HG03066 (cell line): Measurements from ENCODE around the gene LHX2.

ENCODE experiments used
- ATAC-seq: cut with Tn5 transposase; IDR thresholded peaks from one replicate; pipeline ENCODE4 v1.9.1; 2021; ENCODE audit warnings: low read depth; ENCODE audit not compliant: unreplicated experiment

The LHX2 gene

GRCh38 chr9:124012368-124013301 is 1.1 kb downstream of the LHX2 start:
- ATAC-seq: no peak

- ATAC-seq: no peak
These were observed 2.0 kb downstream of the LHX2 start for GRCh38 chr9:124013309-124014210.

GRCh38 chr9:124014211-124014955 is 2.8 kb downstream of the LHX2 start:
- no peak for ATAC-seq

GRCh38 chr9:124014956-124015660 is 3.5 kb downstream of the LHX2 start:
- ATAC-seq: no peak

- no peak for ATAC-seq
These were observed 4.1 kb downstream of the LHX2 start for GRCh38 chr9:124015661-124016131.

- ATAC-seq: no peak
These were observed 4.8 kb downstream of the LHX2 start for GRCh38 chr9:124016175-124017050.

- no peak for ATAC-seq
These were observed 5.7 kb downstream of the LHX2 start for GRCh38 chr9:124017051-124017928.

- no peak for ATAC-seq
These were observed 6.6 kb downstream of the LHX2 start for GRCh38 chr9:124017929-124018729.

- ATAC-seq: no peak
These were observed 7.4 kb downstream of the LHX2 start for GRCh38 chr9:124018730-124019697.

- ATAC-seq: no peak
These were observed 8.4 kb downstream of the LHX2 start for GRCh38 chr9:124019771-124020519.

- no peak for ATAC-seq
These were observed 9.2 kb downstream of the LHX2 start for GRCh38 chr9:124020520-124021384.

GRCh38 chr9:124021385-124021769 is 9.8 kb downstream of the LHX2 start:
- no peak for ATAC-seq

- no peak for ATAC-seq
These were observed 10.9 kb downstream of the LHX2 start for GRCh38 chr9:124022201-124023121.
